ENCODE results near the gene PIP4K2B.

PIP4K2B gene

DNA sequence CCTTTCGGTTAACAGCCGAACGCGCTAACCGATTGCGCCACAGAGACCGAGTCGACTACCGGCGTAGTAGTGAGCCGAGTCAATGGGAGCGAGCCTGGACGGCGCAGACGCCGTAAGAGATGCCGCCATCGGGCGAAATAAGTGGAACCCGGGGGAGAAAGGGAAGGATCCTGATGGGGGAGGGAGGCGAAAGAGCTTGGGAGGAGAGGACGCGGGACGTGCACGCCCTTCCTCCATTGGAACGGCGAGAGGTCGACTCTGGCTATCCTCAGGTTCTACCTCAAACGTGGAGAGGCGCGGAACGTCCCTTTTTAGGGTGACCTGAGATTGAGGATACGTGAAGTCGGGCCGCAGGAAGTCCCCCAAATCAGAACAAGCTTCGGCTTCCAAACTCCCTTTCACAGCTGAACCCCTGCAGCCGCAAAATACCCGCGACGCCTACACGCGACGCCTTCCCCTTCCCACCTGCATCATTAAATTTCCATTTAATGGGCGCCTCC is 47.5 kb downstream of the PIP4K2B start:
- H3K4me3 ChIP-seq (ENCODE audit: insufficient read depth, low read depth, low read length, poor library complexity, severe bottlenecking), result peak overlapping the region; percentile 99
- peaks cover 54% of the 10 kb centered on the region for H3K4me1 ChIP-seq (ENCODE audit: control insufficient read depth, insufficient read depth, low read length, poor library complexity, severe bottlenecking)

GRCh38 chr17:38751144-38751807 is 48.1 kb downstream of the PIP4K2B start:
- Histone ChIP-seq H3K27me3 (replicated peaks; ENCODE audit: control insufficient read depth, insufficient read depth, low read length, poor library complexity, severe bottlenecking) (peaks cover 34% of the 10 kb centered on the region), H3K9me3 (ENCODE audit: control insufficient read depth, low read length) (no peaks in the 10 kb centered on the region), H3K36me3 (ENCODE audit: control insufficient read depth, insufficient read depth, low read length) (peaks cover 7% of the 10 kb centered on the region), H3K27ac (ENCODE audit: insufficient read depth, low read length, poor library complexity, severe bottlenecking) (peak overlapping the region; percentile 86), H3K4me1 (ENCODE audit: control insufficient read depth, insufficient read depth, low read length, poor library complexity, severe bottlenecking) (peaks cover 54% of the 10 kb centered on the region), H3K4me3 (ENCODE audit: insufficient read depth, low read depth, low read length, poor library complexity, severe bottlenecking) (peak overlapping the region; percentile 99)
- no peak for DNase-seq

More for the DNA sequence above, 47.5 kb downstream of the PIP4K2B start:
- Histone ChIP-seq H3K27me3 (replicated peaks; ENCODE audit: control insufficient read depth, insufficient read depth, low read length, poor library complexity, severe bottlenecking) (peaks cover 32% of the 10 kb centered on the region), H3K9me3 (ENCODE audit: control insufficient read depth, low read length) (no peaks in the 10 kb centered on the region), H3K27ac (ENCODE audit: insufficient read depth, low read length, poor library complexity, severe bottlenecking) (peak overlapping the region; percentile 86), H3K36me3 (ENCODE audit: control insufficient read depth, insufficient read depth, low read length) (peaks cover 11% of the 10 kb centered on the region)
- DNase-seq, result peak; percentile 53 to 64 (median 63)

DNA sequence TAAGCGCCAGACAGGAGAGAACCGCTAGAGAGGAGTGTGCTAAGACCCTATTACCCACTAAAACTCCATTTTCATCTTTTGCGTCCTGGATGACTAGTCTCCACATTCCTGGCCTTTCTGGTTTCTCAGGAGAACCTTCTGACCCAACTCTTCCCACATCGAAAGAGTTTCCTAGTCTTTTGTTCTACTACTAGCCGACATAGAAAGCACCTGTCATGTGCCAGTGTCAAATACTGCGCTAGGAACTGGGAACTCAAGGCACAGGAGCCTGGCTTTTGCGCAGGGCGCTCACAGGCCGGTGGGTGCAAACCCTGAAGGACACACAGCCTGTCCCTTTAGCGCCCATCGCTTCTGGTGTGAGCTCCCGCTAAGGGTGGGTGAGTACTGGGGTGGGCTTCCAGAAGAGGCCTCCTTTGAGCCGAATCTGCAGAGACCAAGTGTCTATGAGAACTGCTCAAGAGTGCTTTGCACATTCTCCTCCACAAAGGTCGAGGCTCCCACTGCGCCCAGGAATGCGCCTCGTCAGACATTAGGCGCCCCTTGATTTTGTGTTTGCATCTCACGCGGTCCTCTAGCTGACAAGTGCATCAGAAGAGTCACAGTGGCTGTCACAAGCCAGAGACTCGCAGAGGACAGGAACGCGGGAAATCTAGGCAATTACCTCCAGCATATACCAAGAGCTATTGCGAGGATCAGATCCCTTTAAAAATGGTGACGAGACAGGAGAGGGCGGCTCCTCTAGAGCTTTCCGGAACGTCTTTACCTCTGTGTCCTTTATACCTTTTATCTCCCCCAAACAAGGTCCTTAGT is 48.8 kb downstream of the PIP4K2B start:
- Histone ChIP-seq H3K27ac (ENCODE audit: insufficient read depth, low read length, poor library complexity, severe bottlenecking) (no peak overlapping the region), H3K27me3 (replicated peaks; ENCODE audit: control insufficient read depth, insufficient read depth, low read length, poor library complexity, severe bottlenecking) (peaks cover 34% of the 10 kb centered on the region), H3K4me1 (ENCODE audit: control insufficient read depth, insufficient read depth, low read length, poor library complexity, severe bottlenecking) (peaks cover 54% of the 10 kb centered on the region), H3K4me3 (ENCODE audit: insufficient read depth, low read depth, low read length, poor library complexity, severe bottlenecking) (peak overlapping the region; percentile 99), H3K36me3 (ENCODE audit: control insufficient read depth, insufficient read depth, low read length) (no peaks in the 10 kb centered on the region), H3K9me3 (ENCODE audit: control insufficient read depth, low read length) (no peaks in the 10 kb centered on the region)
- DNase-seq, result no peak

GRCh38 chr17:38750044-38750311 is 49.4 kb downstream of the PIP4K2B start:
- peaks cover 54% of the 10 kb centered on the region for H3K4me1 ChIP-seq (ENCODE audit: control insufficient read depth, insufficient read depth, low read length, poor library complexity, severe bottlenecking)
- no peaks in the 10 kb centered on the region for H3K36me3 ChIP-seq (ENCODE audit: control insufficient read depth, insufficient read depth, low read length)
- peak overlapping the region; percentile 52 for H3K4me3 ChIP-seq (ENCODE audit: insufficient read depth, low read depth, low read length, poor library complexity, severe bottlenecking)
- no peak for DNase-seq
- peaks cover 34% of the 10 kb centered on the region for H3K27me3 ChIP-seq (replicated peaks; ENCODE audit: control insufficient read depth, insufficient read depth, low read length, poor library complexity, severe bottlenecking)
- H3K9me3 ChIP-seq (ENCODE audit: control insufficient read depth, low read length), result no peaks in the 10 kb centered on the region
- no peak overlapping the region for H3K27ac ChIP-seq (ENCODE audit: insufficient read depth, low read length, poor library complexity, severe bottlenecking)

- Histone ChIP-seq H3K27ac (ENCODE audit: insufficient read depth, low read length, poor library complexity, severe bottlenecking) (no peak overlapping the region), H3K4me3 (ENCODE audit: insufficient read depth, low read depth, low read length, poor library complexity, severe bottlenecking) (peak overlapping the region; percentile 52), H3K4me1 (ENCODE audit: control insufficient read depth, insufficient read depth, low read length, poor library complexity, severe bottlenecking) (peaks cover 54% of the 10 kb centered on the region), H3K9me3 (ENCODE audit: control insufficient read depth, low read length) (no peaks in the 10 kb centered on the region), H3K36me3 (ENCODE audit: control insufficient read depth, insufficient read depth, low read length) (no peaks in the 10 kb centered on the region), H3K27me3 (replicated peaks; ENCODE audit: control insufficient read depth, insufficient read depth, low read length, poor library complexity, severe bottlenecking) (peaks cover 34% of the 10 kb centered on the region)
- DNase-seq, result no peak
Measured at GRCh38 chr17:38749223-38750043, 49.9 kb downstream of the PIP4K2B start.

- DNase-seq, result no peak
- Histone ChIP-seq H3K27ac (ENCODE audit: insufficient read depth, low read length, poor library complexity, severe bottlenecking) (no peak overlapping the region), H3K9me3 (ENCODE audit: control insufficient read depth, low read length) (no peaks in the 10 kb centered on the region), H3K4me3 (ENCODE audit: insufficient read depth, low read depth, low read length, poor library complexity, severe bottlenecking) (peak overlapping the region; percentile 52), H3K4me1 (ENCODE audit: control insufficient read depth, insufficient read depth, low read length, poor library complexity, severe bottlenecking) (peaks cover 50% of the 10 kb centered on the region), H3K27me3 (replicated peaks; ENCODE audit: control insufficient read depth, insufficient read depth, low read length, poor library complexity, severe bottlenecking) (peaks cover 34% of the 10 kb centered on the region), H3K36me3 (ENCODE audit: control insufficient read depth, insufficient read depth, low read length) (no peaks in the 10 kb centered on the region)
Measured at GRCh38 chr17:38748892-38749222, 50.5 kb downstream of the PIP4K2B start.

DNA sequence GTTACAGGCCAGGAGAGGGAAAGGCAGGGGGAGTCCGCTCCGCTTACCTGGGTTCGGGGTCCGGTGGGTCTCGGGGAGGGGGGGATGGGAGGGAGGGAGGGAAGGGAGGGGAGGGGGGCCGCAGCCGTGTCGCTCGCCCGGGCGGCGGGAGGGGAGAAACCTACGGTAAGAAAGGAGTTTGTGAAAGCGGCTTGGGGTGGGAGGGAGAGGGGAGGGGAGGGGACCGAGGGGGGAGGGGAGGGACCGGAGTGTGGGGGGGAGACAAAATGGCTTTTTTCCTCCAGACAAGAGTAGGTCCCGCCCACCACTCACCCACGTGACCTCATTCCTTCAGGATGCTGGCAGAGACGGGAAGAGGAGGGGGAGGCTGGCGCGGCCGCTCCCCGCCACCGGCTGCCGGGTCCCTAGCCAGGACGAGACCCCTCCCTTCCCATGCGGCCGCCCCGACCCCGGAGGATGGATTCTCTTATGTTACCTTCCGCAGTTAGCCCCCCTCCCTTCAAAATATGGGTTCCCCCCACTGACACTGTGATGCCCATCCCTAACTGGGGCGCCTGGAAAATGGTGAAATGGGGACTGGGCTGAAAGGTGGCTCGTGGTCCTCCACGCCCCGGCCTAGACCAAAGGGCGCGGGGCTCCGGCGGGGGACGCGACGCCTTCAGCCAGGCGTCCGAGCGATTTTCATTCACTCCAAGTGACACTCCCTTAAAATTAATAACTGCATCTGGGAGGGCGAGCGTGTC is 51.0 kb downstream of the PIP4K2B start, which contains the start of gene PCGF2:
Gene PCGF2 (minus strand): TSS at position 188 of the 743 bp plus-strand sequence. CDS start 7,934 bp downstream, outside the sequence.
- H3K9me3 ChIP-seq (ENCODE audit: control insufficient read depth, low read length), result no peaks in the 10 kb centered on the region
- H3K36me3 ChIP-seq (ENCODE audit: control insufficient read depth, insufficient read depth, low read length), result no peaks in the 10 kb centered on the region
- H3K4me3 ChIP-seq (ENCODE audit: insufficient read depth, low read depth, low read length, poor library complexity, severe bottlenecking), result peak within 1 kb of the TSS; percentile 52
- no peak for DNase-seq
- H3K27ac ChIP-seq (ENCODE audit: insufficient read depth, low read length, poor library complexity, severe bottlenecking), result no peak within 1 kb of the TSS
- H3K4me1 ChIP-seq (ENCODE audit: control insufficient read depth, insufficient read depth, low read length, poor library complexity, severe bottlenecking), result peaks cover 45% of the 10 kb centered on the region
- peaks cover 34% of the 10 kb centered on the region for H3K27me3 ChIP-seq (replicated peaks; ENCODE audit: control insufficient read depth, insufficient read depth, low read length, poor library complexity, severe bottlenecking)

DNA sequence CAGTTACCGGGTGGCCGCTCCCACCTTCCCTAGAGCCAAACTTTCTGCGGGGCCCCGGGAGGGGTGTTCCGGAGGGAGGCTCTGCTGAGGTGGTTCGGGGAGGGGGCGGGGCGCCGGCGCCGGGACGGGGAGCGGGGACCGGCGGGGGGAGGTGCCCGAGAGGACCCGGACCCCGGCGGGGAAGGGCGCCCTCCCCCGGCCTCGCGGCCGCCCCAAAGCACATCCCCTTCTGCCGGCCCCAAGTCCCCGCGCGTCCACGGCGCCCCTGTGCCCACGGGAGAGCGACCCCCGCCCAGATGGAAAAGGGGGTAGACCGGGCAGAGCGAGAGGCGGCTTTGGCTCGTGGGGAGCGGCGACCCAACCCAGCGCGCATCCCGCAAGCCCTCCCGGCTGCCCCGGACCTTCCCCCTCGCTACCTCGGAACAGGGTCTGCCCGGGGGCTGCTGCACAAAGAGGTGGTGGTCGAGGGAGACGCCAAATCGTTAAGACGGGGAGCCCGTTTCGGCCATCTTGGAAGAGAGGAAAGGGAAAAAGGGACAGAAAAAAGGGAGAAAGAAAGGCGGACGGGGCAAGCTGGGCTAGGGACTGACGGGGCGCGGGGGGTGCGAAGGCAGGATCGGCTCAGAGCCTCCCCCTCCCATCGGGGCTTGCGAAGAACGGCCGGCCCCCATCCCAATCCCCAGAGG is 51.8 kb downstream of the PIP4K2B start:
- no peaks in the 10 kb centered on the region for H3K9me3 ChIP-seq (ENCODE audit: control insufficient read depth, low read length)
- H3K36me3 ChIP-seq (ENCODE audit: control insufficient read depth, insufficient read depth, low read length), result no peaks in the 10 kb centered on the region
- H3K27ac ChIP-seq (ENCODE audit: insufficient read depth, low read length, poor library complexity, severe bottlenecking), result no peak overlapping the region
- peaks cover 34% of the 10 kb centered on the region for H3K27me3 ChIP-seq (replicated peaks; ENCODE audit: control insufficient read depth, insufficient read depth, low read length, poor library complexity, severe bottlenecking)
- peaks cover 44% of the 10 kb centered on the region for H3K4me1 ChIP-seq (ENCODE audit: control insufficient read depth, insufficient read depth, low read length, poor library complexity, severe bottlenecking)
- no peak for DNase-seq
- peak overlapping the region; percentile 47 for H3K4me3 ChIP-seq (ENCODE audit: insufficient read depth, low read depth, low read length, poor library complexity, severe bottlenecking)

DNA sequence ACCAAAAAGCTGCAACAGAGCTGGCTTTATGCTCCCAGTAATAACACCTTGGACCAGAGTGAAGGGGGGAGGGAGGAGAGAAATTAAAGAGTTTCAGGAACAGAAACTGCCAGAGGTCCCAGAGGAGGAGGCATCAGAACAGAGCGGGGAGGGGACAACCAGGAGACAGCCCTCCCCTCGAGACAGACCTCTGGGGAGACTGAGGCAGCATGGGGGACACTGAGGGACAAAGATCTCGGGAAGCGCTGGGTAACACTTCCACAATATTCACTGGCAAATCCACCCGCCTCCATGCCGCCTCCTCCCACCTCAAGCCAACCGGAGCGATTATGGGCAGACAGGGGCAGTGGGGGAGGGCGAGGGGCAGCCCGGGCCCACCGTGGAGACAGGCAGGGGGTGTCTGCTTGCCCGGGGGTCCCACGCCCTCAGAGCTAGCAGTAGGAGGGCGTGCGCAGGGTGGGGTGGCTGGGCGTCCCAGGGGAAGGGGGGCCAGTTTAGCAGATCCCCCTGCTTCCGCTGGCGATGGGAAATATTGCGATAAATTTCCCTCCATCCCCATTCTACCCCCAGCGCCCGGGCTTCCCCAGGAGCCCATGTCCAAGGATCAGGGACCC is 52.4 kb downstream of the PIP4K2B start:
- no peak for DNase-seq
- Histone ChIP-seq H3K9me3 (ENCODE audit: control insufficient read depth, low read length) (no peaks in the 10 kb centered on the region), H3K27ac (ENCODE audit: insufficient read depth, low read length, poor library complexity, severe bottlenecking) (no peak overlapping the region), H3K27me3 (replicated peaks; ENCODE audit: control insufficient read depth, insufficient read depth, low read length, poor library complexity, severe bottlenecking) (peaks cover 34% of the 10 kb centered on the region), H3K4me3 (ENCODE audit: insufficient read depth, low read depth, low read length, poor library complexity, severe bottlenecking) (no peak overlapping the region), H3K4me1 (ENCODE audit: control insufficient read depth, insufficient read depth, low read length, poor library complexity, severe bottlenecking) (peaks cover 44% of the 10 kb centered on the region), H3K36me3 (ENCODE audit: control insufficient read depth, insufficient read depth, low read length) (no peaks in the 10 kb centered on the region)
